Measurements from ENCODE around the gene CDH4. TPM values are rescaled to one million over a fixed set of nuclear protein-coding genes. Genes with fewer than 3 reads are reported as not detected.

CDH4 gene
- total RNA-seq, 2 donors from 2014 or later, result not detected

DNA sequence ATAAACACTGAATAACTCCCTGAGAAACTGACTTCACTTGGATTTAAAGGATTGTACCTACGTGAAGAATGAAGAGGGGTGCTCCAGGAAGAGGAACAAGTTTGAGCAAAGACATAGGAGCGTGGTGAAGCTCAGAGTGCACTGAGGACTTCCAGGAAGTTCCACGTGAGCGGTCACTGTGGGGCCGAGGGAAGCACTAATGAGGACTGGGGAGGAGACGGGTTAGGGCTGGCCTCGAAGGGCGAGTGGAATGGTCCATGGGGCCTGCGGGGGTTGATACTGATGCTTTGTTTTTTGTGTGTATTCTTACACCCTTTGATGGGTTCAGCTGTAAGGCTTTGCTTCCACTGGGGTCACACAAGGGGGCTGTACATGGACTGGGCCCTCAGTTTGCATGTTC is 91.9 kb downstream of the CDH4 start:
- no peak overlapping the region for H3K4me3 ChIP-seq
- TF ChIP-seq, protein P1, sequence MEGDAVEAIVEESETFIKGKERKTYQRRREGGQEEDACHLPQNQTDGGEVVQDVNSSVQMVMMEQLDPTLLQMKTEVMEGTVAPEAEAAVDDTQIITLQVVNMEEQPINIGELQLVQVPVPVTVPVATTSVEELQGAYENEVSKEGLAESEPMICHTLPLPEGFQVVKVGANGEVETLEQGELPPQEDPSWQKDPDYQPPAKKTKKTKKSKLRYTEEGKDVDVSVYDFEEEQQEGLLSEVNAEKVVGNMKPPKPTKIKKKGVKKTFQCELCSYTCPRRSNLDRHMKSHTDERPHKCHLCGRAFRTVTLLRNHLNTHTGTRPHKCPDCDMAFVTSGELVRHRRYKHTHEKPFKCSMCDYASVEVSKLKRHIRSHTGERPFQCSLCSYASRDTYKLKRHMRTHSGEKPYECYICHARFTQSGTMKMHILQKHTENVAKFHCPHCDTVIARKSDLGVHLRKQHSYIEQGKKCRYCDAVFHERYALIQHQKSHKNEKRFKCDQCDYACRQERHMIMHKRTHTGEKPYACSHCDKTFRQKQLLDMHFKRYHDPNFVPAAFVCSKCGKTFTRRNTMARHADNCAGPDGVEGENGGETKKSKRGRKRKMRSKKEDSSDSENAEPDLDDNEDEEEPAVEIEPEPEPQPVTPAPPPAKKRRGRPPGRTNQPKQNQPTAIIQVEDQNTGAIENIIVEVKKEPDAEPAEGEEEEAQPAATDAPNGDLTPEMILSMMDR (IDR thresholded peaks at IDR 0.05), result no peak

DNA sequence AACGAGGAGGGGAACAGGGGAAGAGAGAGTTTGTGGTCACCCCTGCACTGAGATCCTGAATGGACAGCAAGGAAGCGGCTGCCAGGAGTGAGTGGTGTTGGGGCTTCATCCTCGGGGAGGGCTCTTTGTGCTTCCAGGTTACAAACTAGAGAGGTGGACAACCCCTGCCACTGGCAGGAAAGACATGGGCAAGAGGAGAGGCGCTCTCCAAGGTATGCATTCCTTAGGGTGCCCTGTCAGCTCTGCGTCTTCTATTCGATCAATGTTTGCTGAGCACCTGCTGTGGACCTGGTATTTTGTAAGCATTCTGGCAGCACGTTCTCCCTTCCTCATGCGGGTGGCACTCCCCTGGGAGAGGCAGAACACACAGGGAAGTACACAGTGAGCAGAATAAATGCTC is 93.6 kb downstream of the CDH4 start:
- Histone ChIP-seq H3K4me1 (ENCODE audit: control insufficient read depth in 1 of 2, low read depth in 2 of 2) (no peaks in the 10 kb centered on the region), H3K27me3 (replicated peaks; ENCODE audit: insufficient read depth) (no peaks in the 10 kb centered on the region), H3K9me3 (no peaks in the 10 kb centered on the region), H3K4me3 (no peak overlapping the region), H3K27ac (no peak overlapping the region), H3K36me3 (no peaks in the 10 kb centered on the region)
- TF ChIP-seq, protein P1 (IDR thresholded peaks at IDR 0.05), result no peak
- DNase-seq (ENCODE audit: low spot score), result no peak
- ATAC-seq (ENCODE audit: insufficient number of reproducible peaks, low FRiP score, low read depth), result no peak

More for the DNA sequence above, 91.9 kb downstream of the CDH4 start:
- no peak for DNase-seq (ENCODE audit: low spot score)
- H3K27ac ChIP-seq, result no peak overlapping the region
- ATAC-seq (ENCODE audit: insufficient number of reproducible peaks, low FRiP score, low read depth), result no peak
- H3K4me1 ChIP-seq (ENCODE audit: control insufficient read depth in 1 of 2, low read depth in 2 of 2), result no peaks in the 10 kb centered on the region
- no peaks in the 10 kb centered on the region for H3K36me3 ChIP-seq
- no peaks in the 10 kb centered on the region for H3K27me3 ChIP-seq (replicated peaks; ENCODE audit: insufficient read depth)
- H3K9me3 ChIP-seq, result no peaks in the 10 kb centered on the region

DNA sequence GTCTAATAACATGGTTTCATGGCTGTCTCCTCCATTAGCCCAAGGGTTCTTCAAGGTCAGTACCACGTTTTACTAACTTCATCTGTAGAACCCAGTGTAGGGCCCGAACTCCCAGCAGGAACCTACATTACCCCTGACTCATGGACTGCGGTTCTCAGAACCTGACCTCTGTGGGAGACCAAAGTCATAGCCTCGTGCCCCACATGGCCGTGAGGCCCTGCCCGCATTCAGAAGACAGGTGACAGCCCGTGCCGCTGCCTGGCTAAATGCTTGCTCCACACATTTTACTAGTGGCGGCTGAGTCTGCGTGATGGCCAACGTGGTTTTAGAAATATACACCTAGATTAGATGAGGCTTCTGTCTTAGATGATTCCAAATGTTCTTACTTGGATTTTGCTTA is 94.9 kb downstream of the CDH4 start:
- TF ChIP-seq, protein P1 (IDR thresholded peaks at IDR 0.05), result no peak
- Histone ChIP-seq H3K4me3 (no peak overlapping the region), H3K27ac (no peak overlapping the region), H3K36me3 (no peaks in the 10 kb centered on the region), H3K9me3 (no peaks in the 10 kb centered on the region), H3K4me1 (ENCODE audit: control insufficient read depth in 1 of 2, low read depth in 2 of 2) (no peaks in the 10 kb centered on the region), H3K27me3 (replicated peaks; ENCODE audit: insufficient read depth) (no peaks in the 10 kb centered on the region)
- DNase-seq (ENCODE audit: low spot score) (no peak), ATAC-seq (ENCODE audit: insufficient number of reproducible peaks, low FRiP score, low read depth) (no peak)

DNA sequence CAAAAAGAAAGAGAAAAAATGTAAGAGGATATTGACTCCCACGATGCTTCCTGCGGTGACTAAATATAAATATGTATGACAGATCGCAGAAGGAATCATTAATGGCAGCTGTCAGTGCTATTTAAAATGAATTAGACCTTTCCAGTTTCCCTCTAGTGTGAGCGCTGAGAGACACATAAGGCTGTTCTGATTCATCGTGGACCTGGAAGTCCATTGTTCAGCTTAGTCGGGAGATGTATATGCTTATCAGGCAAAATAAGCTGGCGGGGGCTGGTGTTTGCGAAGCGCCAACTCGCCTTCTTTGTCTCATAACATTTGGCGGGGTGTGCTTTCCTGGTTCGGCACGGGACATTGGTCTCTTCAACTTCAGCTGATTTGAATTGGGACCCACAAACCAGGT is 95.4 kb downstream of the CDH4 start:
- TF ChIP-seq, protein P1 (IDR thresholded peaks at IDR 0.05), result no peak

DNA sequence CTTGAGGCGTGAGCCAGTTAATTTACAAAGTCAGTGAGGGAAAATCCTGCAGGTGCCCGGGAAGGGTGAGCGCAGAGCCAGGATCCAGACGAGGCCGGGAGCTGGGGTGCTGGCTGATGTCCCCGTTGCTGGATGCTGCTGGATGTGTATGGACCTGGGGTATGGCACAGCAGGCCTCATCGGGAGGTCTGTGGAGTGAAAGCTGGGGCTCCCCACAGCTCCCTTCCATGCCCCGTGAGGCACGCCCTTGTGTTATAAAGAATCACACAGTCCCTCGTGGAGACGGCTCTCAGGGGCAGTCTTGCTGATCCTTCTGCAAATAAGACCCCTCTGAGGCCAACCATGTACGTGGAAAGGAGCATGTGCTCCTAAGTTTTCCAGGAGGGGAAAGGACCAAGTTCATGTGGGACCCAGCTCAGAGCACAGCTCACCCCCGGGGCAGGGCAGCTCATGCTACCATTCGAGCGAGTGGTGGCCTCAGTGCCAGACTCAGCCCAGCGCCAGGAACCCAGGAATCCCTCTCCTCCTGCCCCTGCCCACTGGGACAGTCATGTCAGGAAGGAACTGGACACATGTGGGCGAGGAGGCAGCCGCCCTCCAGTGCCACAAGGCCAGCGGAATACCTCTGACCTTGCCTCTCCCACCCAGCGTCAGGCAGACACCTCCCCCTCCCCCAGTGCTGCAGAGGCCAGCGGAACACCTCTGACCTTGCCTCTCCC is 97.5 kb downstream of the CDH4 start:
- H3K4me3 ChIP-seq, result no peak overlapping the region
- no peaks in the 10 kb centered on the region for H3K4me1 ChIP-seq (ENCODE audit: control insufficient read depth in 1 of 2, low read depth in 2 of 2)
- ATAC-seq (ENCODE audit: insufficient number of reproducible peaks, low FRiP score, low read depth) (no peak), DNase-seq (ENCODE audit: low spot score) (no peak)
- TF ChIP-seq, protein P1 (IDR thresholded peaks at IDR 0.05), result no peak
- H3K27me3 ChIP-seq (replicated peaks; ENCODE audit: insufficient read depth), result no peaks in the 10 kb centered on the region
- H3K36me3 ChIP-seq, result no peaks in the 10 kb centered on the region
- H3K9me3 ChIP-seq, result no peaks in the 10 kb centered on the region
- H3K27ac ChIP-seq, result no peak overlapping the region

More for the DNA sequence above, 95.4 kb downstream of the CDH4 start:
- ATAC-seq (ENCODE audit: insufficient number of reproducible peaks, low FRiP score, low read depth), result no peak
- no peaks in the 10 kb centered on the region for H3K27me3 ChIP-seq (replicated peaks; ENCODE audit: insufficient read depth)
- no peaks in the 10 kb centered on the region for H3K36me3 ChIP-seq
- H3K4me1 ChIP-seq (ENCODE audit: control insufficient read depth in 1 of 2, low read depth in 2 of 2), result no peaks in the 10 kb centered on the region
- H3K4me3 ChIP-seq, result no peak overlapping the region
- H3K9me3 ChIP-seq, result no peaks in the 10 kb centered on the region
- DNase-seq (ENCODE audit: low spot score), result no peak
- H3K27ac ChIP-seq, result no peak overlapping the region
